Activated B cell treated with CpG ODN at 0.5 μM for 24 hours (primary cell): Measurements from ENCODE around the gene ST6GAL1. TPM values are rescaled to one million over a fixed set of nuclear protein-coding genes. Genes with fewer than 3 reads are reported as not detected.

Experiments
- ATAC-seq: fragments of 200-7000 bp; cut with Tn5 transposase; one replicate; pipeline ENCODE4 v1.10.0; 2021; ENCODE audit warnings: low read depth, mild to moderate bottlenecking, moderate library complexity
- CTCF ChIA-PET: fragments of 350-600 bp; sonication (Branson Sonifier 250); formaldehyde crosslinking; loops from one replicate; lab custom pipeline; 2021; ENCODE audit warnings: antibody characterized with exemption; lab: Charles Lee
- POLR2A ChIA-PET: fragments of 350-600 bp; sonication (Branson Sonifier 250); formaldehyde crosslinking; loops from one replicate; lab custom pipeline; 2021; ENCODE audit warnings: antibody characterized with exemption; lab: Charles Lee
- DNase-seq: peaks from one replicate; pipeline ENCODE4 v3.0.0; 2022
- H3K27ac Mint-ChIP-seq: one replicate; pipeline ENCODE4 v1.8.0; 2020; ENCODE audit warnings: mixed read lengths
- H3K27me3 Mint-ChIP-seq: one replicate; pipeline ENCODE4 v1.8.0; 2021; ENCODE audit warnings: mixed read lengths
- H3K36me3 Mint-ChIP-seq: one replicate; pipeline ENCODE4 v1.8.0; 2021; ENCODE audit warnings: low read depth, mixed read lengths
- H3K4me1 Mint-ChIP-seq: one replicate; pipeline ENCODE4 v1.8.0; 2021; ENCODE audit warnings: mixed read lengths
- H3K4me3 Mint-ChIP-seq: one replicate; pipeline ENCODE4 v1.8.0; 2020; ENCODE audit warnings: mild to moderate bottlenecking, mixed read lengths
- H3K9me3 Mint-ChIP-seq: one replicate; pipeline ENCODE4 v1.8.0; 2020; ENCODE audit warnings: mixed read lengths
- intact Hi-C: fragments of 100-400 bp; cut with micrococcal nuclease; formaldehyde crosslinking; loops from one replicate; pipeline ENCODE4 v1.15.1; 2024
- total RNA-seq: library from RNA; stranded (reverse); gene quantifications from 2 replicates; pipeline ENCODE4 v1.2.3, GENCODE V29; 2022
- TF ChIP-seq, protein P1 (sequence below): fragments of 200-600 bp; IDR thresholded peaks from one replicate; pipeline ENCODE4 v1.8.0; 2022; ENCODE audit warnings: antibody characterized with exemption, mild to moderate bottlenecking

ST6GAL1 gene
- total RNA-seq, 1 donor from 2014 or later = 328 TPM

DNA sequence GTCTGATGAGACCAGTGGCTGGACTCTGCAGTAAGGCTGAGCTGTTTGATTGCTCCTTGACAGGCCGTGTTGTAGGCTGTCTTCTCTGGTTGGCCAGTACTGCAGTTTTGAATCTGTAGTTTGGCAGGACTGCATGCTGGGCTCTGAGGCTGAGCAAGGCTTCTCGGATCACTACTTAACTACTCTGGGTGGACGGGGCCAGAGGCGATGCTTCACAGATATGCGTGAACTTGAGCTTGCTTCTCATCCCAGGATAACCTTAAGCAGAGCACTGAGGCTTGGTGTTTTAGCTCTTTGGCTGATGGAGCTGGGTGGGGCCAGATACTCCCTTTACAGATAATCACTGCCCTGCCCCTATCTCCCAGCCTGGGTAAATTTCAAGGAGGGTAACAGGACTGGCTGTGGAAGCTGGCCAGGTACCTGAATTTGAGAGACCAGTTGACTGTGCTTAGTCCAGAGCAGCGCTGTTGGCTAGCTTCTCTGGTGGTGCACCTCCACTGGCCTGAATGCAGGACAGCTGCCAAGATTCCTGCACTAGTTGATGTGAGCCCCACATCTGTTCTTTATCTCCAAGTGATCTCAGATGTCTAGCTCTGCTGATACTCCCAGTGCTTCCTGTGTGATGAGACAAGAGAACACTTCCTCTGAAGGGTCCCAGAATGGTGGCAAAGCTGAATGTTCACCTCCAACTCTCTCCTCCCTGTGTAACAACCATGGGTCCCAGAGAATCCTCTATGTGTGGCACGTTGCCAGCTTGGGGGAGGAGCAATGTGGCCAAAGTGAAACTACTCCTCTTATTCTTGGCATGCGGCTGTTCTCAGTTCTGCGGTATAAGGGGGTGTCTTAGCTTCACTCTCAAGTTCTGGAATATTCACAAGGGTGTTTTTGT is 171.1 kb downstream of the ST6GAL1 start:
- H3K36me3 Mint-ChIP-seq = no peaks in the 10 kb centered on the region
- DNase-seq = no peak
- intact Hi-C loops = no loop called here
- H3K4me3 Mint-ChIP-seq = peak overlapping the region; percentile 73
- ATAC-seq = peak; percentile 47
- ChIA-PET POLR2A (interaction anchor here (0.6 to 1.1 kb wide), 6 partner anchors 9 to 317 kb away, joined by 4 to 7 read pairs (median 6); partner anchors contain the start of gene RPL39L), CTCF (interaction anchor here (0.5 to 2.0 kb wide), 6 partner anchors 11 to 118 kb away, joined by 3 to 14 read pairs (median 4); partner anchors contain the start of gene RPL39L)
- peaks cover 39% of the 10 kb centered on the region for H3K4me1 Mint-ChIP-seq
- peaks cover 8% of the 10 kb centered on the region for H3K9me3 Mint-ChIP-seq
- TF ChIP-seq, protein P1, sequence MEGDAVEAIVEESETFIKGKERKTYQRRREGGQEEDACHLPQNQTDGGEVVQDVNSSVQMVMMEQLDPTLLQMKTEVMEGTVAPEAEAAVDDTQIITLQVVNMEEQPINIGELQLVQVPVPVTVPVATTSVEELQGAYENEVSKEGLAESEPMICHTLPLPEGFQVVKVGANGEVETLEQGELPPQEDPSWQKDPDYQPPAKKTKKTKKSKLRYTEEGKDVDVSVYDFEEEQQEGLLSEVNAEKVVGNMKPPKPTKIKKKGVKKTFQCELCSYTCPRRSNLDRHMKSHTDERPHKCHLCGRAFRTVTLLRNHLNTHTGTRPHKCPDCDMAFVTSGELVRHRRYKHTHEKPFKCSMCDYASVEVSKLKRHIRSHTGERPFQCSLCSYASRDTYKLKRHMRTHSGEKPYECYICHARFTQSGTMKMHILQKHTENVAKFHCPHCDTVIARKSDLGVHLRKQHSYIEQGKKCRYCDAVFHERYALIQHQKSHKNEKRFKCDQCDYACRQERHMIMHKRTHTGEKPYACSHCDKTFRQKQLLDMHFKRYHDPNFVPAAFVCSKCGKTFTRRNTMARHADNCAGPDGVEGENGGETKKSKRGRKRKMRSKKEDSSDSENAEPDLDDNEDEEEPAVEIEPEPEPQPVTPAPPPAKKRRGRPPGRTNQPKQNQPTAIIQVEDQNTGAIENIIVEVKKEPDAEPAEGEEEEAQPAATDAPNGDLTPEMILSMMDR = no peak
- H3K27me3 Mint-ChIP-seq = no peaks in the 10 kb centered on the region
- H3K27ac Mint-ChIP-seq = peak overlapping the region; percentile 64

DNA sequence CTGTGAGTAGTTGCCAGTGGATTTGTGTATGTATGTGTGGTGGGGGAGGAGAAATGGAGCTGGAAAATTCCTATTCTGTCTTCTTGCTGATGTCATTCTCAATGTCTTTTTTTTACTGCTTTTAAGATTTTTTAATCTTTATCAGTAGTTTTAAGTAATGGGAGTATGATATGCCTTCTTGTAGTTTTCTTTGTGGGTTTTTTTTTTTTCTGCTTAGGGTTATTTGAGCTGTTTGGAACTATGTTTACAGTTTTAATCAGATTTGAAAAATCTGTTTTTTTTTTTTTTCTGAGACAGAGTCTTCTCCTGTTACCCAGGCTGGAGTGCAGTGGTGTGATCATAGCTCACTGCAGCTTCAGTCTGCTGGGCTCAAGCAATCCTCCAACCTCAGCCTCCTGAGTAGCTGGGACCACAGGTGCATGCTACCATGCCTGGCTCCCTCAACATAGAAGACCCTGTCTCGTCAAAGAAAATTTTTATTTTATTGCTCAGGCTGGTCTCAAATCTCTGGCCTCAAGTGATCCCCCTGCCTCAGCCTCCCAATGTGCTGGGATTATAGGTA is 171.8 kb downstream of the ST6GAL1 start:
- TF ChIP-seq, protein P1 = no peak

GRCh38 chr3:187103251-187103650 is 172.9 kb downstream of the ST6GAL1 start:
- ATAC-seq (no peak), DNase-seq (no peak)
- H3K36me3 Mint-ChIP-seq = no peaks in the 10 kb centered on the region
- H3K27me3 Mint-ChIP-seq = no peaks in the 10 kb centered on the region
- H3K4me1 Mint-ChIP-seq = peaks cover 30% of the 10 kb centered on the region
- H3K4me3 Mint-ChIP-seq = no peak overlapping the region
- intact Hi-C loops = no loop called here
- POLR2A ChIA-PET = no interaction called here
- CTCF ChIA-PET = interaction anchor here (2.9 kb wide), 1 partner anchor 11 kb away, joined by 11 read pairs; no protein-coding TSS in a partner anchor
- TF ChIP-seq, protein P1 = no peak
- H3K27ac Mint-ChIP-seq = no peak overlapping the region
- H3K9me3 Mint-ChIP-seq = peaks cover 8% of the 10 kb centered on the region

More for the DNA sequence above, 171.8 kb downstream of the ST6GAL1 start:
- DNase-seq (no peak), ATAC-seq (no peak)
- intact Hi-C loops = no loop called here
- Mint-ChIP-seq H3K27ac (peak overlapping the region; percentile 64), H3K4me1 (peaks cover 32% of the 10 kb centered on the region), H3K4me3 (peak overlapping the region; percentile 73), H3K9me3 (peaks cover 8% of the 10 kb centered on the region), H3K27me3 (no peaks in the 10 kb centered on the region), H3K36me3 (no peaks in the 10 kb centered on the region)
- CTCF ChIA-PET = interaction anchor here (0.7 to 2.9 kb wide), 7 partner anchors 11 to 66 kb away, joined by 3 to 14 read pairs (median 5); partner anchors contain the start of gene RPL39L
- POLR2A ChIA-PET = interaction anchor here (0.6 to 1.1 kb wide), 7 partner anchors 9 to 318 kb away, joined by 3 to 7 read pairs (median 5); partner anchors contain the start of gene RPL39L

- Mint-ChIP-seq H3K9me3 (peaks cover 4% of the 10 kb centered on the region), H3K36me3 (no peaks in the 10 kb centered on the region), H3K4me3 (no peak overlapping the region), H3K4me1 (peaks cover 20% of the 10 kb centered on the region), H3K27ac (no peak overlapping the region), H3K27me3 (no peaks in the 10 kb centered on the region)
- DNase-seq = no peak
- intact Hi-C loops = no loop called here
- ATAC-seq = no peak
- ChIA-PET CTCF (interaction anchor here (1.5 to 2.9 kb wide), 2 partner anchors 10 to 255 kb away, joined by 4 to 11 read pairs; no protein-coding TSS in a partner anchor), POLR2A (no interaction called here)
- TF ChIP-seq, protein P1 = no peak
Observed at GRCh38 chr3:187104342-187104741, 174.0 kb downstream of the ST6GAL1 start.

- intact Hi-C loops = no loop called here
- ChIA-PET POLR2A (no interaction called here), CTCF (interaction anchor here (1.5 to 2.9 kb wide), 4 partner anchors 9 to 256 kb away, joined by 4 to 11 read pairs (median 5); no protein-coding TSS in a partner anchor)
- no peak overlapping the region for H3K4me3 Mint-ChIP-seq
- H3K36me3 Mint-ChIP-seq = no peaks in the 10 kb centered on the region
- H3K27ac Mint-ChIP-seq = no peak overlapping the region
- DNase-seq = no peak
- H3K27me3 Mint-ChIP-seq = no peaks in the 10 kb centered on the region
- peaks cover 18% of the 10 kb centered on the region for H3K4me1 Mint-ChIP-seq
- no peaks in the 10 kb centered on the region for H3K9me3 Mint-ChIP-seq
- TF ChIP-seq, protein P1 = no peak
- no peak for ATAC-seq
Observed at GRCh38 chr3:187104933-187105332, 174.6 kb downstream of the ST6GAL1 start.
